GM18526 (cell line): ENCODE measurements around the gene CENPO.

Experiments used
- POLR2A ChIP-seq: IDR thresholded peaks from 3 replicates; pipeline ENCODE4 v1.6.1; 2011; ENCODE audit not compliant: insufficient read length; ENCODE audit errors: extremely low read depth

CENPO gene

GRCh38 chr2:24816404-24816803 lies 23.2 kb downstream of the CENPO start:
- TF ChIP-seq POLR2A = no peak

- no peak for TF ChIP-seq POLR2A
Observed at GRCh38 chr2:24816884-24817283, 23.7 kb downstream of the CENPO start.

GRCh38 chr2:24818721-24819167 lies 25.5 kb downstream of the CENPO start:
- no peak for TF ChIP-seq POLR2A

GRCh38 chr2:24819442-24820174 lies 26.4 kb downstream of the CENPO start:
- TF ChIP-seq POLR2A = no peak

- TF ChIP-seq POLR2A = no peak
Observed at GRCh38 chr2:24820175-24820513, 26.9 kb downstream of the CENPO start.

- TF ChIP-seq POLR2A = no peak
Observed at GRCh38 chr2:24820598-24821432, 27.6 kb downstream of the CENPO start.

- TF ChIP-seq POLR2A = no peak
Observed at GRCh38 chr2:24821433-24821891, 28.2 kb downstream of the CENPO start.

GRCh38 chr2:24822049-24822706 lies 29.0 kb downstream of the CENPO start:
- no peak for TF ChIP-seq POLR2A

GRCh38 chr2:24824071-24824588 lies 30.9 kb downstream of the CENPO start:
- TF ChIP-seq POLR2A = no peak

GRCh38 chr2:24824966-24825882 lies 32.0 kb downstream of the CENPO start:
- TF ChIP-seq POLR2A = no peak

GRCh38 chr2:24825883-24826772 lies 32.9 kb downstream of the CENPO start:
- TF ChIP-seq POLR2A = no peak

GRCh38 chr2:24826773-24827145 lies 33.5 kb downstream of the CENPO start:
- TF ChIP-seq POLR2A = no peak
